NCI-H187 (cell line): Measurements from ENCODE around the gene RBM33.

ENCODE experiments used
- DNase-seq, 2 experiments: peaks; one replicate each; lab custom pipeline; 2025; lab: John Stamatoyannopoulos, UW

Gene RBM33

GRCh38 chr7:155694851-155695250 lies 50.4 kb downstream of the RBM33 start:
- DNase-seq, result no peak

- DNase-seq, result no peak
These were observed 52.3 kb downstream of the RBM33 start for GRCh38 chr7:155696747-155697146.

GRCh38 chr7:155698633-155699032 lies 54.2 kb downstream of the RBM33 start:
- DNase-seq, result no peak

DNA sequence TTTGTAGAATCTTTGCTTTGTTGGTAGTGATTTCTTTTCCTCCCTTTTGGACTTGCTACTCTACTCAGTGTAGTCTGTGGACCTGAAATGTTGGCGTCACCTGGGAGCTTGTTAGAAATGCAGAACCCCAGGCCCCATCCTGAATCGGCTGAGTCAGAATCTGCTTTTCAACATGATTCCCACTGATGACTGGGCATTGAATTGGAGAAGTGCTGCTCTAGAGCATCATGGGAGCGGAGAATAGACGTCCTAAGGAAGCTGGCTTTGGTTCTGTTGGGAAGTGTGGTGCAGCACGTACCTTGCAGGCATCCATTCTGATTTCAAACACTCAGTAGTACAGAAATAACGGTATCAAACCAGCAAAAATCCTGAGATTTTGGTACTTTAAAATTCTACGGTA lies 54.7 kb downstream of the RBM33 start:
- no peak for DNase-seq

- DNase-seq, result no peak
These were observed 56.4 kb downstream of the RBM33 start for GRCh38 chr7:155700847-155701246.

GRCh38 chr7:155701972-155702544 lies 57.6 kb downstream of the RBM33 start:
- DNase-seq, result no peak

DNA sequence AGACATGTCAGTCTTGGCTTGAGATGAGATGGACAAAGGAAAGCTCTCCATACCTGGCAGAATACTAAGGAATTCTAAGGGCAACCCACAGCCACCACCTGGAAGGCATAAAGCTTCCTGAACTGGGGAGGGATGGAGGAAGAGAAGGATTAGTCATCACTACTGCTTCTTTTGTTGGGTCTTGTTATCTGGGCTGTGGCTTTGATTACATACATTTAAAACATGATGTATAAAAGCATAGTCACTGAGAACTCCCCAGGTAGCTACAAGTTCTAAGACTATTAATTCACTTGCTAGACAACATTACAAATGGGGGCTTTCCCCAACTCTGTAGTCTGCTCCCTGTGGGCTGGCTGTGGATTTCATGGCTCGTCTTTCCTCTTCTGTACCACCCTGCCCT lies 58.2 kb downstream of the RBM33 start:
- DNase-seq, result no peak

DNA sequence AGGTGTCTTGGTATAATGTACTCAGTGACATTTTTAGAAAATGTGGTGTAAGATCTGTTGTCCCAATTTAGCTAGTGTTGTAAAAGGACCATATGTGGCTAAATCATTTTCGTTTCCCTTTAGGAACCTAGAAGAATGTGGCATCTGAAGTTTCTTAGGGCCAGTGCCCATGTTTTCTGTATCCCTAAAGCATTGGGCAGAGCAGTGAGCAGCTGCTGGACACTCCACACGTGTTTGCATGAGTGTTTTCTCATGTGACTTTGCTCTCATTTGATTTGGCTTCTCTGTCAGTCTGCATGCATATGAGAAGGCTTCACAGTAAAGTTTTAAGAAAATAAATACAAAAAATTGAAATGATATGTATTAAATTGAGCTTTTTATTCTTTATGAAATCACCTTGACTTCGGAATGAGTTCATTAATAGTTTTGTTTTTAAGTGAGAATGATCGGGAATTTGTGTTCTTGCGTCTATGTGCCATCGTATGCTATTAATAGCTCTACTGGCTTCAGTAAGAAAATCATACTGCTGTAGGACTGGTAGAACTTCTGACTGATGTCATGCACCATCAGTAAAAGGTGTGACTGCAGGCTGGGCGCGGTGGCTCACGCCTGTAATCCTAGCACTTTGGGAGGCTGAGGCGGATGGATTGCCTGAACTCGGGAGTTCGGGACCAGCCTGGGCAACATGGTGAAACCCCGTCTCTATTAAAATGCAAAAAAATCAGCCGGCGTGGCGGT lies 61.3 kb downstream of the RBM33 start:
- no peak for DNase-seq

DNA sequence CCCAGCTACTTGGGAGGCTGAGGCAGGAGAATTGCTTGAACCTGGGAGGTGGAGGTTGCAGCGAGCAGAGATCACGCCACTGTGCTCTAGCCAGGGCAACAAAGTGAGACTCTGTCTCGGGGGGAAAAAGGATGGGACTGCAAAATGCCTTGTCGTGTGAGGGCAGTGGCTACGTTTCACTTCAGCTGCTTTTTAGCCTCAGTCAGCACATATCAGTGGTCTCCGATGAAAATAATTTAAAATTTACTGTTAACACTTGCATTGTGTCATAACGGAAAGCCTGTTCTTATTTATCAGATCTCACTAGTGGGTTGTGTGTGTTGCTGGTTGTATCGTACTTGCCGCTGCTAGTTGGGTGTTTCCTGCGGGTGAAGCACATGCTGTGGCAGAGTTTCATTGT lies 61.9 kb downstream of the RBM33 start:
- DNase-seq, result no peak

DNA sequence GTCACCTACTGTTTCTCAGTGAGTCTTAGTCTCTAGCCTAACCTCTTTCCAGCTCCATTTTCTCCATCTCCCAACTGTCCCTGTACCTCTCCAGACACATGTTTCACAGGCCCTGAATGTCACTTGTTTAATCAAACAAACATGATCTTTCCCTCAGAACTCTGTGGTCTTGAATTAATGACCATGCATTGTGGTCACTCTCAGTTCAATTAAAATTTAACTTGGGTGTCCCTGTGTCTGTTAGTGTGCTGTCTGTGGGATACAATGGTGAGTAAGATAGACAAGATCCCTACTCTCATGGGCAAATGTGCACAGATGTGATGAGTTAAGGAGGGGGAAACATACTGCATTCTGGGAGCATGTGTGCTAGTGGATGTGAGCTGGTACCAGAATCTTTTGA lies 65.0 kb downstream of the RBM33 start:
- DNase-seq, result no peak

DNA sequence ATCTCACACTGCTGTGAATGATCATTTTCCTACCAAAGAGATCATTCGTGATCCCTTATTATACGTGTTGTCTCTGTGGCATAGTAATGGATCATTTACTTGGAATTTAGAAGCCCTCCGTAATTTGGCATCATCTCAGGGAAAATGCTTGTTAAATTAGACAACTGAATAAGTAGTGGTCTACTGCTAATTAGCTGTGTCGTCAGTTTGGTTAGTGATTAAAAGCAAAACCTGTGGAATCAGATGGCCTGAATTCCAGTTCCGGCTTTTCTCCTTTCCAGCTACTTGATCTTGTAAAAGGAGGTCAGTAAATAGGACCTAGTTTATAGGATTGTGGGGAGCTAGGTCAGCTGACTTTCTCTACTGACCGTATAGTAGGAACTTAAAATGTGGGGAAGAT lies 65.6 kb downstream of the RBM33 start:
- DNase-seq, result no peak

- DNase-seq, result no peak
These were observed 66.1 kb downstream of the RBM33 start for GRCh38 chr7:155710530-155710929.

DNA sequence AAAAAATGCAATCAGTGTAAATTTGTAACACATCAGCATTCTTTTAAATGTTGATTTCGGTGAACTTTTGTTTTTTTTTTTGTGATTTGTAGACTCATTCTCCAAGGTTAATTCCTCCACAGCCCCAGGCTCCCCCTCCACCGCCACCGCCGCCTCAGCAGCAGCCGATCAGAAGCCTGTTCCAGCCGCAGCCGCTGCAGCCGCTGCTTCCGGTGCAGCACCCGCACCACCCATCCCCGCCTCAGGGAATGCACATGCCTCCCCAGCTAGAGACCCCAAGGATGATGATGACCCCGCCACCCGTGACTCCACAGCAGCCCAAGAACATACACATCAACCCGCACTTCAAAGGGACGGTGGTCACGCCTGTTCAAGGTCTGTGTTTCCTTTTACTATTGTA lies 66.6 kb downstream of the RBM33 start:
- DNase-seq, result no peak

GRCh38 chr7:155713384-155713783 lies 68.9 kb downstream of the RBM33 start:
- DNase-seq, result no peak

DNA sequence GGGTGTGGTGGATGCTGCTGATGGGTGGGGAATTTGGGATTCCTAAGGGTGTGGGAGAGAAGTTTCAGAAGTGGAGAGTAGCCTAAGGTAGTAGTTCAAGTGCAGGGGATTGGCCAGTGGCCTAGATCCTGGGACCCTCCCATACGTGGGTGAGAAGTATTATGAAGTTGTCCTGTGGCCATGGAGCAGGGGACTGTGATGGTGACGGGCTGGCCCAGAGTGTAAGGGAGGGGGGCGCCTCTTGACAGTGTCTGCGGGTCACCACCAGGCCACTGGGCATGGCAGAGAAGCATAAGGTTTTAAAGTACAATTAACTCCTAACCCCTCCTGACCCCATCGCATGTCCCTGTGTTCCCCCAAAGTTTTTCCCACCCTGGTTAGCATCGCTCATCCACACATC lies 70.2 kb downstream of the RBM33 start:
- DNase-seq, result no peak

DNA sequence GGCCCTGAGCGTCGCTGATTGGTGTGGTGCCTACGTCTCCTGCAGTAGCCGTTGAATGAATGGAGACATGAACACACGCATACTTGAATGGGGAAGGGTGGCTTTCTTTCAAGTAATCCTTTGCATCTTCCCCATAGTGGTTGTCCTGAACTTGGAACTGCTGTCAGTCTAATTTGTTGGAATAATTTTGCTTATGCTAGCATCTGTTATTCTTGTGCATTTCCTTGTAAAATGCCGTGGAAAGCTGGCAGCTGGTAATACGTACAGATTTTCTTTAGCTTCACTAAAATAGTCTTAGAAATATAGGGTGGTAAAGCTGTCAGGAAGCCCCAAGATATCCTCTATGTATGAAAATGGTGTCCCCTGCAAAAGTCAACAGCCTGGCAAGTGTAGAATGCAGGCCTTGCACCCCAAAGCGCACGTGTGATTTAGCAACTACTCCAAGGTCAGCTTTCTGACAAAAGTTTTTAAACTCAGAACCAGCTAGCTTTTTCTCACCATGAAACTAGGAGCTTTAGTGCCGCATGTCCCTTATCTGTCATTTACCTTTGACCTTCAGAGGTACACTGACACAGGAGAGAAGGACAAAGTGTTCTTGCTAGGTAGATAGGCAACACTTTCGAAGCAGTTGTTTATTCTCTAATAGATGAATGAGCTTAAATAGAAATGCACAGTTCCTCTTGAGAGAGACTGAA lies 70.8 kb downstream of the RBM33 start:
- DNase-seq, result no peak

GRCh38 chr7:155717010-155717744 lies 72.7 kb downstream of the RBM33 start:
- DNase-seq, result no peak

DNA sequence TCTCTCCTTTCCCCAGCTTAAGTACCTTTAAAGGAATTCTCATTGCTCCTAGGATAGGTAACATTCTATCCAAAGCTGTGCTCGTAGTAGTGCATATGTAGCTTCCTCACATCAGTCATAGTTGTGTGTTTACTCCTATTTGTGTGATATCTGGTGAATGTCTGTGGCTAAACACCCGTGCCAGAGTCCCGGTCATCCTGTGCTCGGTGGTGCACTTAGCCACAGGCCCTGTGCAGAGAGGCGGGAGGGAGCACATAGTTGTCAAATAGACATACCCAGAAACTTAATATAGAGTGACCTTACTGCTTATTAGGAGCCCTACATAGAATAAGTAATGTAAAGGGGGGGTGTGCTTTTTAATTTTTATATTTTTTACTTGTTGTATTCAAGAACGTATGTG lies 76.6 kb downstream of the RBM33 start:
- no peak for DNase-seq

DNA sequence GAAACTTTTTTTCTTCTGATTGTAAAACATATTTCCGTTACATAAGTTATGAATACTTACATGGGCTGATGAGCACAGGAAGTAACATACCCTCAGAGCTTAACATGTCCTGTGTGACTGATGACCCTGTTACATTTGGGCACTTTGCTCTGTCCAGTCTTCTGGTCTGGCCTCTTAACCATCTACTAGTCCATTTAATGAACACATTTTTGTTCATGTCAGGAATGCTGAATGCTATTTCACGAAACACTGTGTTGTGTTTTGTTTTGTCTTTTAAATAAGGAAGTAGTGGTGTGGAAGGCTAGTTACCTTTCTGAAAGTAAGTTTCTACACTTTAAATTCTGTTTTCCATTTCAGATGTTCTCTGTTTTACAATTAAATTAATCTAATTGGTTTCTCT lies 77.7 kb downstream of the RBM33 start:
- DNase-seq, result no peak

DNA sequence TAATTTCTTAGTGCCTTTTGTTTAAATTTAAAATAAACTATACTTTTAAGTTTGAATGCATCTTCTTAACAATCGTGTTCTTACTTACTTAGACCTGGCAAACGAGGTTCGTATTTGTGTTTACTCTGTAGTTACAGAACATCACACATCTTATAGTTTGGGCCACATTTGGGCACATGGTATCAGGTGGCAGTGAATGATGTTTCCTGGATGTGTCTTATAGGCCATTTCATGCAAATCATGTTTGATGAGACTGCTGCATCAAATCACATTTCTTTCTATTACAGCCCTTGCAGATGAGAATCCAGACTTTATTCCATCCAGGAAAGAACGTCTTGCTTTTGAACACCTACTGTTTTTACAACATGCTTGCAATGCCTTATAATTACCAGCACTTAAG lies 78.5 kb downstream of the RBM33 start:
- no peak for DNase-seq

GRCh38 chr7:155724327-155725005 lies 80.0 kb downstream of the RBM33 start:
- DNase-seq, result no peak

GRCh38 chr7:155725006-155725355 lies 80.5 kb downstream of the RBM33 start:
- no peak for DNase-seq
